ENCODE measurements around the gene ACTRT2. TPM values are rescaled to one million over a fixed set of nuclear protein-coding genes. Genes with fewer than 3 reads are reported as not detected.

The ACTRT2 gene
- total RNA-seq, 1 experiment from 2014 or later, result not detected

DNA sequence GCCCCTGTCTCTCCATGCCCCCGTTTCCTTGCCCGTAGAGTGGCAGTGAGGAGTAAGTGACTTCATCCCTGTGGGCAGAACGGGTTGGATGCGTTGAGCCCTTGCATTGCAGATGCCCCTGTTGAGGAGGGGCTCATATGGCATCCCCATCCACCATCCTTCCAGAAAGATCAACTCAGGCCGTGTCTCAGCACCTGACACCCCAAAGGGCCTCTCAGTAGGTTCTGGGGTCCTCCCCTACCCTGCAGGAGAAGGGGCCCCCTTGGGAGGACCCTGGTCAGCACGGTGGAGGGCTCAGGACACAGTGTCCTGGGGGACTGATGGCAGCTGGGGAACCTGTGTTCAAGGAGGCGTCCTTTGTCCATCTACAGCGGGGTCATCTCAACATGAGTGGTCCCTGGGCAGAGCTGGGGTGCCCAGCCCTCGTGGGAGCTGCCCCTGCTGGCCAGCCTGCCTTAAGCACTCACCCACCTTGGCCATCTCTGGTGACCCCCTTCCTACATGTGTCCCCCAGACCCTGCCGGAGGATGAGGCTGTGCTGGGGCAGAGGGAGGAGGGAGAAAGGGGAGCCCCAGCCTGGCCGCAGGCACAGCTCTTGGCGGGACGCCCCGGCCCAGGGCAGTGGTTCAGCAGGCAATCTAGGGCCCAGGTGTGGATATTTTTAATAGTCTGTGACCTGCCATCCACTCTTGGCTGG lies 48.2 kb upstream of the ACTRT2 start:
- Histone ChIP-seq H3K4me3 (ENCODE audit: low read length) (no peak overlapping the region), H4K20me1 (ENCODE audit: low read length) (no peaks in the 10 kb centered on the region), H3K9ac (ENCODE audit: low read length) (no peak overlapping the region), H3K9me2 (replicated peaks; ENCODE audit: low read length) (no peaks in the 10 kb centered on the region), H3K4me2 (ENCODE audit: low read length) (no peak overlapping the region), H3K27me3 (ENCODE audit: low read length) (peaks cover 62% of the 10 kb centered on the region), H2AFZ (ENCODE audit: low read length) (no peak overlapping the region), H3K27ac (ENCODE audit: low read length) (no peak overlapping the region), H3K36me3 (ENCODE audit: low read depth, low read length) (no peaks in the 10 kb centered on the region), H3K9me3 (ENCODE audit: low read length) (no peaks in the 10 kb centered on the region), H3K4me1 (ENCODE audit: insufficient read depth, low read length) (no peaks in the 10 kb centered on the region), H3K79me2 (ENCODE audit: low read length) (no peaks in the 10 kb centered on the region), H3F3A (ENCODE audit: low read length, unreplicated experiment) (no peaks in the 10 kb centered on the region)
- no peak for DNase-seq
- no TSS peak for BruUV-seq (replicated peaks)
- ChIA-PET POLR2A (ENCODE audit: unreplicated experiment) (no interaction called here), CTCF (no interaction called here)
- intact Hi-C loops (cut with micrococcal nuclease), result no loop called here
- TF ChIP-seq EZH2phosphoT487 (IDR thresholded peaks at IDR 0.05; ENCODE audit: borderline replicate concordance, low read length) (no peak), EZH2 (IDR thresholded peaks at IDR 0.05; ENCODE audit: low read length, unreplicated experiment) (no peak), CTCF (conservative IDR thresholded peaks at IDR 0.05; ENCODE audit: low read depth, low read length) (no peak)
- no peak for ATAC-seq

DNA sequence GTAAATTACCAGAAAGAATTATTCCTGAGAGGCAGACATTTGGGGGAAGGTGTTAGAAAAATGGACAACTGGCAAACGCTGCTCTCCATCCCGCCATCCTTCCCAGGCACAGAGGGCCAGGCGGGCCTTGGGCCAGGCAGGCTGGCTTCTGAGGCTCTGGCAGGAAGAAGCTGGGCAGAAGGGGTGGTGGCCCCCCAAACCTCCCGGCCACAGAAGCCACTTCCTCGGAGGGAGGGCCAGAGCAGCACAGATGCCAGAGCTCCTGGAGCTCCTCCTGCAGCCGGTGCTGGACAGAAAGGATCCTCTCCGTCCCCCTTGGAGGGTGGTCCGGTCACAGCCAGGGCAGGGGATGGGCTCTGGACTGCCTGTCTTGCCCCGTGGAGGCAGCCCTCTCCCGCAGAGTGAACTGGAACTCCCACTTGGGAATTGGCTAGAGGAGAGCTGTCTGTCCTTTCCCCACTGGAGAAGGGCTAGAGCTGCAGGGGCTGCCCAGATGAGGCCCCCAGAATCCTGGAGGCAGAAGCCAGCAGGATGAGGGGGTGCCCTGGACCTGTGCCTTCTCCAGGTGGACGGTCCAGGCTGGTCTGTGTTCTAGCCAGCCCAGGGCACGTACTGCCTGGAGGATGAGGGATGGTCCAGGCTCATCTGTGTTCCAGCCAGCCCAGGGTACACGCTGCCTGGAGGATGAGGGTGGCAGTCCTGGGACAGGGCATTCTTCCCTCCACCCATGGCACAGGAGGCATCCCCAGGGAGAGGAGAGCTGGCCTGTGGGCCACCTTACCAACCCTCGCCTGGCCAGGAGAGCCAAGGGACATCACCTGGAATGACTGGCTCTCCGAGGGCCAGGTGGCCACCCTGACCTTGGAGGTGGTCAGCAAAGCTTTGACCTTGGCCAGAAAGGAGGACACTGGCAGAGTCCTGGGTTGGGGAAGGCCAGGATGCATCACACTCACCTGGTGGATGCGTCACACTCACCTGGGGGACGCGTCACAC lies 47.4 kb upstream of the ACTRT2 start:
- POLR2A ChIA-PET (ENCODE audit: unreplicated experiment), result no interaction called here

More for the DNA sequence above, 47.4 kb upstream of the ACTRT2 start:
- Histone ChIP-seq H3K9me2 (replicated peaks; ENCODE audit: low read length) (no peaks in the 10 kb centered on the region), H2AFZ (ENCODE audit: low read length) (no peak overlapping the region), H3K4me2 (ENCODE audit: low read length) (no peak overlapping the region), H4K20me1 (ENCODE audit: low read length) (no peaks in the 10 kb centered on the region), H3K9me3 (ENCODE audit: low read length) (no peaks in the 10 kb centered on the region), H3K36me3 (ENCODE audit: low read depth, low read length) (no peaks in the 10 kb centered on the region), H3K79me2 (ENCODE audit: low read length) (no peaks in the 10 kb centered on the region), H3K4me3 (ENCODE audit: low read length) (no peak overlapping the region), H3F3A (ENCODE audit: low read length, unreplicated experiment) (no peaks in the 10 kb centered on the region), H3K4me1 (ENCODE audit: insufficient read depth, low read length) (no peaks in the 10 kb centered on the region), H3K27me3 (ENCODE audit: low read length) (peaks cover 54% of the 10 kb centered on the region), H3K9ac (ENCODE audit: low read length) (no peak overlapping the region), H3K27ac (ENCODE audit: low read length) (no peak overlapping the region)
- no peak for TF ChIP-seq EZH2phosphoT487 (IDR thresholded peaks at IDR 0.05; ENCODE audit: borderline replicate concordance, low read length)
- TF ChIP-seq CTCF (conservative IDR thresholded peaks at IDR 0.05; ENCODE audit: low read depth, low read length), result no peak
- TF ChIP-seq EZH2 (IDR thresholded peaks at IDR 0.05; ENCODE audit: low read length, unreplicated experiment), result no peak
- no TSS peak for BruUV-seq (replicated peaks)
- CTCF ChIA-PET, result no interaction called here
- ATAC-seq, result no peak
- no peak for DNase-seq
- intact Hi-C loops (cut with micrococcal nuclease), result no loop called here

Measured in PC-3 (cell line).